ENCODE data around the gene MRE11. TPM values are rescaled to one million over a fixed set of nuclear protein-coding genes. Genes with fewer than 3 reads are reported as not detected.
A peak's percentile ranks its signal among the peaks of the same experiment; 100 is the strongest.

MRE11 gene
- total RNA-seq, 4 donors from 2014 or later: 18.4 to 25.0 (median 22.8) TPM

DNA sequence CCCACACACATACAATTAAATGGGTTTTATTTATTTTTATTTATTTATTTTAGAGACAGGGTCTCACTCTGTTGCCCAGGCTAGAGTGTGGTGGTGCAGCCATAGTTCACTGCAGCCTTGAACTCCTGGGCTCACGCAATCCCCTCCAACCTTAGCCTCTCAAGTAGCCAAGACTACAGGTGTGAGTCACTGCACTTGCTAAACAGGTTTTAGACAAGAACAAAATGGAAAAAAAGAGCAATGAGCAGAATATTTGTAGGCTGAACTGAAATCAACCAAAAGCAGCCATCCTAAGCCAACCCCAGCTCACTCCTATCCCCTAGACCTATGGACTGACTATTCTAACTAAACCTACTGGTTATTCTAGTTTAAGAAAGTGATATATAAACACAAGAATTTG lies 37.8 kb downstream of the MRE11 start:
- H3K27ac ChIP-seq: no peak overlapping the region
- H3K27me3 ChIP-seq: no peaks in the 10 kb centered on the region
- H3K36me3 ChIP-seq: peaks cover 0 to 7% of the 10 kb centered on the region in 2 donors
- intact Hi-C loops (cut with DNase I): no loop called here
- H3K9me3 ChIP-seq: no peaks in the 10 kb centered on the region
- WGBS, 2 donors: 48 to 83% methylated on average over 1 of the region's 1 CpG
- TF ChIP-seq, protein P1, sequence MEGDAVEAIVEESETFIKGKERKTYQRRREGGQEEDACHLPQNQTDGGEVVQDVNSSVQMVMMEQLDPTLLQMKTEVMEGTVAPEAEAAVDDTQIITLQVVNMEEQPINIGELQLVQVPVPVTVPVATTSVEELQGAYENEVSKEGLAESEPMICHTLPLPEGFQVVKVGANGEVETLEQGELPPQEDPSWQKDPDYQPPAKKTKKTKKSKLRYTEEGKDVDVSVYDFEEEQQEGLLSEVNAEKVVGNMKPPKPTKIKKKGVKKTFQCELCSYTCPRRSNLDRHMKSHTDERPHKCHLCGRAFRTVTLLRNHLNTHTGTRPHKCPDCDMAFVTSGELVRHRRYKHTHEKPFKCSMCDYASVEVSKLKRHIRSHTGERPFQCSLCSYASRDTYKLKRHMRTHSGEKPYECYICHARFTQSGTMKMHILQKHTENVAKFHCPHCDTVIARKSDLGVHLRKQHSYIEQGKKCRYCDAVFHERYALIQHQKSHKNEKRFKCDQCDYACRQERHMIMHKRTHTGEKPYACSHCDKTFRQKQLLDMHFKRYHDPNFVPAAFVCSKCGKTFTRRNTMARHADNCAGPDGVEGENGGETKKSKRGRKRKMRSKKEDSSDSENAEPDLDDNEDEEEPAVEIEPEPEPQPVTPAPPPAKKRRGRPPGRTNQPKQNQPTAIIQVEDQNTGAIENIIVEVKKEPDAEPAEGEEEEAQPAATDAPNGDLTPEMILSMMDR (IDR thresholded peaks at IDR 0.05): no peak
- no peak for TF ChIP-seq POLR2A (IDR thresholded peaks at IDR 0.05)
- DNase-seq: peak; percentile 44 to 59
- no peak overlapping the region for H3K4me3 ChIP-seq (replicated peaks in 1 of 3)
- no peaks in the 10 kb centered on the region for H3K4me1 ChIP-seq

DNA sequence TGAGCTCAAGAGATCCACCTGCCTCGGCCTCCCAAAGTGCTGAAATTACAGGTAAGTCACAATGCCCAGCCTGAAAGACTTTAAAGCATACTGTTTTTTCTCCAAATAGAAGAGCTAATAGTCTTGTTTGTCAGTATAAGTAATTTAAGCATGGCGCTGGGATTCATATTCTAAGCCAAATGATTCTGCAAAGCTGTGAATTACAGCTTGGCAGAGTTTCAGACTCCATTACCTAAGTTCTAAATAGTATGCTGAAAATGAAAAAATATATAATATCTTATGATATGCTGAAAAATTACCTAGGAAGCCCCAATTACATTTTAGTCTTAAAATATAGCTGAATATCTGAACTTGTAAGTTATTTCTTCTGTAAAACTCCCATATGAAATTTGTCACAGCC lies 39.3 kb downstream of the MRE11 start:
- 99 to 100% methylated on average over 2 of the region's 2 CpGs for WGBS, 2 donors
- H3K9me3 ChIP-seq: no peaks in the 10 kb centered on the region

DNA sequence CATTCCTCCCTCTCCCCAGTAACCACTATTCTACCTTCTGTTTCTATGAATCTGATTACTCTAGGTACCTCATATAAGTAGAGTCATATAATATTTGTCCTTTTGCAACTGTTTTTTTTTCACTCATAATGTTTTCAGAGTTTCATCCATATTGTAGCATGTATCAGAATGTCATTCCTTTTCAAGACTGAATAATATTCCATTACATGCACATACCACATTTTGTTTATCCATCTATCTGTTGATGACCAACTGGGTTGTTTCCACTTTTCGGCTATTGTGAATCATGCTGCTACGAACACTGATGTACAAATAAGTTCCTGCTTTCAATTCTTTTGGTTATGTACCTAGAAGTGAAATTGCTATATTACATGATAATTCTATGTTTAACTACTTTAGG lies 40.7 kb downstream of the MRE11 start:
- Histone ChIP-seq H3K27ac (no peak overlapping the region), H3K9me3 (no peaks in the 10 kb centered on the region), H3K4me1 (no peaks in the 10 kb centered on the region), H3K27me3 (no peaks in the 10 kb centered on the region), H3K36me3 (no peaks in the 10 kb centered on the region), H3K4me3 (replicated peaks in 1 of 3) (no peak overlapping the region)
- intact Hi-C loops (cut with DNase I): no loop called here
- DNase-seq: no peak
- TF ChIP-seq, protein P1 (IDR thresholded peaks at IDR 0.05): no peak
- TF ChIP-seq POLR2A (IDR thresholded peaks at IDR 0.05): no peak
- WGBS, 2 donors: 97% methylated on average over 2 of the region's 2 CpGs

More for the DNA sequence above, 39.3 kb downstream of the MRE11 start:
- no peak for TF ChIP-seq POLR2A (IDR thresholded peaks at IDR 0.05)
- TF ChIP-seq, protein P1 (IDR thresholded peaks at IDR 0.05): no peak
- no peak for DNase-seq
- intact Hi-C loops (cut with DNase I): no loop called here
- Histone ChIP-seq H3K27ac (no peak overlapping the region), H3K4me1 (no peaks in the 10 kb centered on the region), H3K36me3 (no peaks in the 10 kb centered on the region), H3K4me3 (replicated peaks in 1 of 3) (no peak overlapping the region), H3K27me3 (no peaks in the 10 kb centered on the region)

DNA sequence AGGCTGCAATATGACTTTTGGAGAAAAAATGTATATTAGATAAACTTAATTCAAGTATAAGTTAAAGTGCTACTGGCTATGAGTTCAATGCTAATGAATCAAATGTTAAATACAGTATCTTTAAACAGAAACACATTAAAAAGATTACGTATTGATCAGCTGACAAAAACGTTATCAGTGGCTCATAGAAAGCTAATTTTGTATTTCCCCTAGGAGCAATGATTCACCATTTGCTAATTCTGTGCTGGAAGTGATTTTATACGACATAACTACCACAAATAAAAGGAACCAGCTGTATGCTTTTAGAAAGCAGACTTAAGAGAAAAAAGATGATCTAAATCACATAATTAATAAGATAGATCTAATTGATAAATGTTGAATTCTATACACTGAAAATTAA lies 43.6 kb downstream of the MRE11 start:
- Histone ChIP-seq H3K36me3 (peaks cover 0 to 5% of the 10 kb centered on the region in 2 donors), H3K9me3 (no peaks in the 10 kb centered on the region), H3K27ac (no peak overlapping the region), H3K27me3 (no peaks in the 10 kb centered on the region), H3K4me1 (no peaks in the 10 kb centered on the region), H3K4me3 (replicated peaks in 1 of 3) (no peak overlapping the region)
- TF ChIP-seq, protein P1 (IDR thresholded peaks at IDR 0.05): no peak
- no peak for TF ChIP-seq POLR2A (IDR thresholded peaks at IDR 0.05)
- intact Hi-C loops (cut with DNase I): no loop called here
- WGBS, 2 donors: 72 to 78% methylated on average over 3 of the region's 3 CpGs
- DNase-seq: no peak

DNA sequence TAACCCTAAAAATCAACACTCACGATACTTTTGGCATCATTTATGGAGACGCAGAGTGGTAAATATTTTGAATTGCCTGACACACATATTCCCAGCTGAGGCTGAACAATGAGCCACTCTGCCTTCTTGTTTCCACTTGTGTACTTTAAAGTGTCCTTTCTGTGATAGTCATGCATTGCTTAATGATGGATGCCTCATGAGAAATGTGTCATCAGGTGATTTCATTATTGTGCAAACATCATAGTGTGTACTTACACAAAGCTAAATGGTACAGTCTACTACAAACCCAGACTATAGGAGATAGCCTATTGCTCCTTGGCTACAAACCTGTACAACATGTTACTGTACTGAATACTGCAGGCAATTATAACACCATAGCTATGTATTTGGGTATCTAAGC lies 44.2 kb downstream of the MRE11 start:
- intact Hi-C loops (cut with DNase I): no loop called here
- peaks cover 0 to 8% of the 10 kb centered on the region in 2 donors for H3K36me3 ChIP-seq
- no peaks in the 10 kb centered on the region for H3K4me1 ChIP-seq
- no peak for DNase-seq
- no peak overlapping the region for H3K4me3 ChIP-seq (replicated peaks in 1 of 3)
- H3K27me3 ChIP-seq: no peaks in the 10 kb centered on the region
- no peaks in the 10 kb centered on the region for H3K9me3 ChIP-seq
- WGBS, 2 donors: 92 to 95% methylated on average over 2 of the region's 2 CpGs
- no peak overlapping the region for H3K27ac ChIP-seq
- no peak for TF ChIP-seq POLR2A (IDR thresholded peaks at IDR 0.05)

DNA sequence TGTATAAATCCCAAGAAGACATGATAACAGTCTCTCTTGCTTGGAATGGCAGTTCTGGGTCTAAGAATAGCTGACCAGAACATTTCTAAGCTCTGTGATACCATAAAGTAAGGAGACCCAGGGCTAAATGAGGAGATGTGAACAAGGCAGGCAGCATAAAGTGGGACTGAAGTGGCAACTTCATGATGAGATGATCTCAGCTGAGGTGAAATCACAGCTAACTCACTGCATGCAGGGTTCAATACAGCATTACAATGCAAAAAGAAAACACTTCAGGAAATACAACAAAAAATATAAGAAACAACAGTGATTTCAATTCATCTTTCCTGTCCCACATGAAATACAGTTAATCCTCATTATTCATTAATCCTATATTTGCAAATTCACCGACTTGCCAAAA lies 44.6 kb downstream of the MRE11 start:
- Histone ChIP-seq H3K4me3 (replicated peaks in 1 of 3) (no peak overlapping the region), H3K36me3 (peaks cover 0 to 8% of the 10 kb centered on the region in 2 donors), H3K9me3 (no peaks in the 10 kb centered on the region), H3K27ac (no peak overlapping the region), H3K27me3 (no peaks in the 10 kb centered on the region), H3K4me1 (no peaks in the 10 kb centered on the region)
- TF ChIP-seq, protein P1 (IDR thresholded peaks at IDR 0.05): no peak
- TF ChIP-seq POLR2A (IDR thresholded peaks at IDR 0.05): no peak
- no peak for DNase-seq
- WGBS, 2 donors: 93 to 95% methylated on average over 1 of the region's 1 CpG
- intact Hi-C loops (cut with DNase I): no loop called here

Measured in thyroid gland (tissue), 4 donors.